Fibroblast of lung (primary cell): Measurements from ENCODE around the gene SORCS2. TPM values are rescaled to one million over a fixed set of nuclear protein-coding genes. Genes with fewer than 3 reads are reported as not detected.

Source experiments
- DNase-seq, 2 donors: peaks; one replicate each; pipeline versions ENCODE4 v3.0.0 to v3.0.0-alpha.2; 2010; ENCODE audit warnings: low read depth in 2 of 2
- H2AFZ ChIP-seq: 2 replicates; pipeline ENCODE4 v1.5.1; 2012; ENCODE audit warnings: low read length, control low read depth, inconsistent platforms
- H3K27ac ChIP-seq: 2 replicates; pipeline ENCODE4 v1.5.1; 2011; ENCODE audit warnings: low read length, control low read depth; ENCODE audit not compliant: insufficient read depth
- H3K27me3 ChIP-seq: 2 replicates; pipeline ENCODE4 v1.5.1; 2011; ENCODE audit warnings: mild to moderate bottlenecking, low read length; ENCODE audit not compliant: control insufficient read depth, insufficient read depth
- H3K36me3 ChIP-seq: 2 replicates; pipeline ENCODE4 v1.5.1; 2011; ENCODE audit warnings: low read length; ENCODE audit not compliant: control insufficient read depth, insufficient read depth
- H3K4me1 ChIP-seq: 2 replicates; pipeline ENCODE4 v1.5.1; 2011; ENCODE audit warnings: low read length; ENCODE audit not compliant: control insufficient read depth, insufficient read depth; ENCODE audit errors: extremely low read depth
- H3K4me2 ChIP-seq: 2 replicates; pipeline ENCODE4 v1.5.1; 2011; ENCODE audit warnings: low read length, control low read depth; ENCODE audit not compliant: insufficient read depth; ENCODE audit errors: extremely low read depth
- H3K4me3 ChIP-seq, 4 experiments: fragments of 200-600 bp in 1 of 4; sonication (generic) in 1 of 4; replicated peaks in 1 of 4; 2 replicates each; pipeline ENCODE4 v1.5.1; 2011 to 2016; ENCODE audit warnings: low read length in 4 of 4, low read depth in 3 of 4, mild to moderate bottlenecking in 3 of 4, control low read depth in 2 of 4, inconsistent platforms in 1 of 4, mixed read lengths in 1 of 4; ENCODE audit not compliant: insufficient read depth in 1 of 4; ENCODE audit errors: control extremely low read depth in 1 of 4
- H3K79me2 ChIP-seq: 2 replicates; pipeline ENCODE4 v1.5.1; 2012; ENCODE audit warnings: mild to moderate bottlenecking, low read length, inconsistent platforms; ENCODE audit not compliant: control insufficient read depth, insufficient read depth
- H3K9ac ChIP-seq: 2 replicates; pipeline ENCODE4 v1.5.1; 2011; ENCODE audit warnings: mild to moderate bottlenecking, low read length, control low read depth; ENCODE audit not compliant: insufficient read depth
- H3K9me3 ChIP-seq: 2 replicates; pipeline ENCODE4 v1.5.1; 2012; ENCODE audit warnings: low read depth, low read length; ENCODE audit not compliant: control insufficient read depth, insufficient read depth
- H4K20me1 ChIP-seq: 2 replicates; pipeline ENCODE4 v1.5.1; 2011; ENCODE audit warnings: low read length; ENCODE audit not compliant: control insufficient read depth, insufficient read depth; ENCODE audit errors: extremely low read depth
- CTCF ChIP-seq, 2 donors: IDR thresholded peaks in 1 of 2; conservative IDR thresholded peaks in 1 of 2; 1 replicate in 1 of 2; 2 replicates in 1 of 2; pipeline ENCODE4 v1.5.1; 2011 to 2012; ENCODE audit warnings: low read length in 2 of 2, control low read depth in 1 of 2, inconsistent platforms in 1 of 2, low read depth in 1 of 2, mild to moderate bottlenecking in 1 of 2
- EZH2 ChIP-seq: IDR thresholded peaks from 2 replicates; pipeline ENCODE4 v1.5.1; 2012; ENCODE audit warnings: low read length, control low read depth, mild to moderate bottlenecking; ENCODE audit errors: missing control alignments
- polyA plus RNA-seq, 2 donors: library from polyadenylated mRNA; depleted of rRNA in 1 of 2; stranded (reverse) in 1 of 2; unstranded in 1 of 2; fragments of >200 nt; gene quantifications; 2 replicates each; pipeline ENCODE4 v1.2.1, GENCODE V29; 2011 to 2012; ENCODE audit warnings: missing spikeins in 1 of 2
- total RNA-seq: library from RNA; depleted of rRNA; stranded (reverse); fragments of >200 nt; gene quantifications from 2 replicates; pipeline ENCODE4 v1.2.1, GENCODE V29; 2014

SORCS2 gene
- total and polyA plus RNA-seq, 2 donors (not counting 1 experiment from before 2014, with no cell fraction given), result 0.17 to 0.41 TPM

GRCh38 chr4:7411896-7412553 is 219.7 kb downstream of the SORCS2 start:
- Histone ChIP-seq H3K79me2 (no peaks in the 10 kb centered on the region), H3K9me3 (no peaks in the 10 kb centered on the region), H3K4me3 (no peak overlapping the region), H3K4me1 (no peaks in the 10 kb centered on the region), H3K9ac (no peak overlapping the region), H4K20me1 (no peaks in the 10 kb centered on the region), H3K27ac (no peak overlapping the region), H3K27me3 (peaks cover 4% of the 10 kb centered on the region), H2AFZ (no peak overlapping the region), H3K36me3 (no peaks in the 10 kb centered on the region), H3K4me2 (no peak overlapping the region)
- no peak for DNase-seq
- TF ChIP-seq CTCF (conservative IDR thresholded peaks at IDR 0.05 in 1 of 2, IDR thresholded peaks at IDR 0.05 in 1 of 2; ENCODE audit: low read depth in 1 of 2, low read length in 2 of 2) (no peak), EZH2 (no peak)

GRCh38 chr4:7412554-7412912 is 220.2 kb downstream of the SORCS2 start:
- Histone ChIP-seq H3K4me1 (no peaks in the 10 kb centered on the region), H3K27me3 (peaks cover 4% of the 10 kb centered on the region), H3K79me2 (no peaks in the 10 kb centered on the region), H3K4me2 (no peak overlapping the region), H3K36me3 (no peaks in the 10 kb centered on the region), H2AFZ (no peak overlapping the region), H4K20me1 (no peaks in the 10 kb centered on the region), H3K9ac (no peak overlapping the region), H3K27ac (no peak overlapping the region), H3K4me3 (no peak overlapping the region), H3K9me3 (no peaks in the 10 kb centered on the region)
- DNase-seq, result no peak
- TF ChIP-seq EZH2 (no peak), CTCF (conservative IDR thresholded peaks at IDR 0.05 in 1 of 2, IDR thresholded peaks at IDR 0.05 in 1 of 2; ENCODE audit: low read depth in 1 of 2, low read length in 2 of 2) (no peak)

GRCh38 chr4:7414046-7414445 is 221.7 kb downstream of the SORCS2 start:
- H3K36me3 ChIP-seq, result no peaks in the 10 kb centered on the region
- no peak overlapping the region for H3K4me2 ChIP-seq
- no peak overlapping the region for H3K27ac ChIP-seq
- DNase-seq, result no peak
- no peaks in the 10 kb centered on the region for H3K79me2 ChIP-seq
- H3K9ac ChIP-seq, result no peak overlapping the region
- TF ChIP-seq CTCF (conservative IDR thresholded peaks at IDR 0.05 in 1 of 2, IDR thresholded peaks at IDR 0.05 in 1 of 2; ENCODE audit: low read depth in 1 of 2, low read length in 2 of 2) (no peak), EZH2 (no peak)
- H4K20me1 ChIP-seq, result no peaks in the 10 kb centered on the region
- H3K9me3 ChIP-seq, result no peaks in the 10 kb centered on the region
- peaks cover 4% of the 10 kb centered on the region for H3K27me3 ChIP-seq
- H3K4me1 ChIP-seq, result no peaks in the 10 kb centered on the region
- no peak overlapping the region for H3K4me3 ChIP-seq
- no peak overlapping the region for H2AFZ ChIP-seq
